Esophagus muscularis mucosa (tissue), 3 donors: ENCODE results near the gene SHANK3.

ENCODE experiments used
- CTCF ChIP-seq, 3 experiments: fragments of 200-600 bp in 2 of 3; fragments of 450-650 bp in 1 of 3; sonication (generic) in 2 of 3; IDR thresholded peaks; one replicate each; pipeline ENCODE4 v1.5.1; 2017 to 2019; ENCODE audit warnings: antibody characterized with exemption in 3 of 3, mild to moderate bottlenecking in 2 of 3, moderate library complexity in 1 of 3
- POLR2AphosphoS5 ChIP-seq, 2 donors: sonication (generic); formaldehyde crosslinking; IDR thresholded peaks; one replicate each; pipeline ENCODE4 v1.6.1; 2017; ENCODE audit warnings: antibody characterized with exemption in 2 of 2

GRCh38 chr22:50626314-50626849, 46.2 kb upstream of the SHANK3 start:
- TF ChIP-seq CTCF (IDR thresholded peaks at IDR 0.05) (no peak), POLR2AphosphoS5 (IDR thresholded peaks at IDR 0.05) (no peak)
